ENCODE measurements around the gene SLC26A8. TPM values are rescaled to one million over a fixed set of nuclear protein-coding genes. Genes with fewer than 3 reads are reported as not detected.

SLC26A8 gene
- total and polyA plus RNA-seq, 2 of the 13 experiments (the other 11 are each of a cell fraction or from before 2014, with no cell fraction given) = 0.46 TPM; not detected in 1

GRCh38 chr6:36027501-36028087, 3.2 kb upstream of the SLC26A8 start, which contains the start of gene MAPK14 (continued):
- TF ChIP-seq CEBPZ (IDR thresholded peaks at IDR 0.05; ENCODE audit: low read length) (no peak), ZNF224 (CRISPR knock-in tag; IDR thresholded peaks at IDR 0.05) (no peak; the same call in 1 of the 2 replicates), SSRP1 (CRISPR knock-in tag; IDR thresholded peaks at IDR 0.05) (no peak; the same call in 1 of the 2 replicates), ZBTB38 (CRISPR knock-in tag; IDR thresholded peaks at IDR 0.05) (peak; percentile 33), KAT7 (CRISPR knock-in tag; IDR thresholded peaks at IDR 0.05; ENCODE audit: borderline replicate concordance) (no peak), ZFYVE20 (CRISPR knock-in tag; IDR thresholded peaks at IDR 0.05; ENCODE audit: borderline replicate concordance, low read depth) (peak; percentile 23; the same call in 1 of the 2 replicates), ASH2L (IDR thresholded peaks at IDR 0.05; ENCODE audit: insufficient read length, low read depth, low read length) (peak; percentile 88), FOXC1 (CRISPR knock-in tag; IDR thresholded peaks at IDR 0.05; ENCODE audit: borderline replicate concordance) (no peak; the same call in 1 of the 2 replicates), POGZ (CRISPR knock-in tag; IDR thresholded peaks at IDR 0.05) (peak; percentile 100), NCOA2 (CRISPR knock-in tag; IDR thresholded peaks at IDR 0.05) (peak; percentile 72), KAT2B (IDR thresholded peaks at IDR 0.05; ENCODE audit: borderline replicate concordance, low read depth, low read length) (no peak), ZNF326 (CRISPR knock-in tag; IDR thresholded peaks at IDR 0.05; ENCODE audit: borderline replicate concordance) (no peak), ATF7-NPFF (CRISPR knock-in tag; IDR thresholded peaks at IDR 0.05; ENCODE audit: low read depth) (no peak), ZNF17 (CRISPR knock-in tag; IDR thresholded peaks at IDR 0.05) (no peak), MEF2D (CRISPR knock-in tag; IDR thresholded peaks at IDR 0.05) (peak; percentile 83; the same call in 1 of the 2 replicates), SMAD9 (CRISPR knock-in tag; IDR thresholded peaks at IDR 0.05) (no peak), MTERF4 (CRISPR knock-in tag; IDR thresholded peaks at IDR 0.05) (peak; percentile 74; the same call in 1 of the 2 replicates), ZNF235 (CRISPR knock-in tag; IDR thresholded peaks at IDR 0.05; ENCODE audit: borderline replicate concordance) (no peak; the same call in 1 of the 2 replicates), RXRB (CRISPR knock-in tag; IDR thresholded peaks at IDR 0.05; ENCODE audit: borderline replicate concordance) (peak; percentile 83; the same call in 1 of the 2 replicates), ZNF780A (CRISPR knock-in tag; IDR thresholded peaks at IDR 0.05) (no peak), THAP9 (CRISPR knock-in tag; IDR thresholded peaks at IDR 0.05; ENCODE audit: borderline replicate concordance) (peak; percentile 64; the same call in 1 of the 2 replicates), THYN1 (CRISPR knock-in tag; IDR thresholded peaks at IDR 0.05; ENCODE audit: borderline replicate concordance, low read depth) (0 out of 2 replicates have a peak, but pooled peaks have one; percentile 72)
